Dermis blood vessel endothelial cell (primary cell): Measurements from ENCODE around the gene RAD9A. TPM values are rescaled to one million over a fixed set of nuclear protein-coding genes. Genes with fewer than 3 reads are reported as not detected.
A peak's percentile ranks its signal among the peaks of the same experiment; 100 is the strongest.

Source experiments
- DNase-seq: peaks from one replicate; pipeline ENCODE4 v3.0.0; 2010
- total RNA-seq: library from RNA; depleted of rRNA; stranded (reverse); fragments of >200 nt; gene quantifications from 2 replicates; pipeline ENCODE4 v1.2.3, GENCODE V29; 2014

Gene RAD9A
- total RNA-seq, 1 donor from 2014 or later = 5.6 TPM

GRCh38 chr11:67357831-67358670 lies 33.7 kb upstream of the RAD9A start:
- peak; percentile 52 for DNase-seq

GRCh38 chr11:67364169-67364568 lies 27.6 kb upstream of the RAD9A start:
- DNase-seq = no peak

- no peak for DNase-seq
Observed at GRCh38 chr11:67364783-67365722, 26.7 kb upstream of the RAD9A start.

- no peak for DNase-seq
Observed at GRCh38 chr11:67365736-67366444, 25.9 kb upstream of the RAD9A start.

GRCh38 chr11:67366546-67366945 lies 25.2 kb upstream of the RAD9A start:
- DNase-seq = no peak

- DNase-seq = no peak
Observed at GRCh38 chr11:67366961-67367760, 24.6 kb upstream of the RAD9A start.

- DNase-seq = no peak
Observed at GRCh38 chr11:67367761-67368227, 24.0 kb upstream of the RAD9A start.

GRCh38 chr11:67368621-67369020 lies 23.2 kb upstream of the RAD9A start:
- DNase-seq = no peak

- DNase-seq = no peak
Observed at GRCh38 chr11:67369275-67369674, 22.5 kb upstream of the RAD9A start.

- no peak for DNase-seq
Observed at GRCh38 chr11:67369801-67370284, 21.9 kb upstream of the RAD9A start.

- peak; percentile 43 for DNase-seq
Observed at GRCh38 chr11:67370351-67371076, 21.3 kb upstream of the RAD9A start.

GRCh38 chr11:67371189-67371910 lies 20.4 kb upstream of the RAD9A start:
- peak; percentile 70 for DNase-seq

GRCh38 chr11:67371911-67372320 lies 19.9 kb upstream of the RAD9A start:
- DNase-seq = no peak

GRCh38 chr11:67372321-67372992 lies 19.3 kb upstream of the RAD9A start:
- no peak for DNase-seq

- peak; percentile 68 for DNase-seq
Observed at GRCh38 chr11:67372993-67373647, 18.7 kb upstream of the RAD9A start, which contains the start of gene CLCF1. Gene CLCF1 (minus strand): TSS chr11:67373598. CDS start chr11:67373539, 59 bp downstream.

GRCh38 chr11:67373648-67374570 lies 17.9 kb upstream of the RAD9A start:
- DNase-seq = peak; percentile 90

GRCh38 chr11:67374571-67375281 lies 17.1 kb upstream of the RAD9A start:
- DNase-seq = no peak
